GM21360 (cell line): ENCODE results near the gene AKT2.

Experiments used
- ATAC-seq: cut with Tn5 transposase; IDR thresholded peaks from one replicate; pipeline ENCODE4 v1.9.1; 2021; ENCODE audit warnings: mild to moderate bottlenecking, moderate library complexity; ENCODE audit not compliant: unreplicated experiment

The AKT2 gene

DNA sequence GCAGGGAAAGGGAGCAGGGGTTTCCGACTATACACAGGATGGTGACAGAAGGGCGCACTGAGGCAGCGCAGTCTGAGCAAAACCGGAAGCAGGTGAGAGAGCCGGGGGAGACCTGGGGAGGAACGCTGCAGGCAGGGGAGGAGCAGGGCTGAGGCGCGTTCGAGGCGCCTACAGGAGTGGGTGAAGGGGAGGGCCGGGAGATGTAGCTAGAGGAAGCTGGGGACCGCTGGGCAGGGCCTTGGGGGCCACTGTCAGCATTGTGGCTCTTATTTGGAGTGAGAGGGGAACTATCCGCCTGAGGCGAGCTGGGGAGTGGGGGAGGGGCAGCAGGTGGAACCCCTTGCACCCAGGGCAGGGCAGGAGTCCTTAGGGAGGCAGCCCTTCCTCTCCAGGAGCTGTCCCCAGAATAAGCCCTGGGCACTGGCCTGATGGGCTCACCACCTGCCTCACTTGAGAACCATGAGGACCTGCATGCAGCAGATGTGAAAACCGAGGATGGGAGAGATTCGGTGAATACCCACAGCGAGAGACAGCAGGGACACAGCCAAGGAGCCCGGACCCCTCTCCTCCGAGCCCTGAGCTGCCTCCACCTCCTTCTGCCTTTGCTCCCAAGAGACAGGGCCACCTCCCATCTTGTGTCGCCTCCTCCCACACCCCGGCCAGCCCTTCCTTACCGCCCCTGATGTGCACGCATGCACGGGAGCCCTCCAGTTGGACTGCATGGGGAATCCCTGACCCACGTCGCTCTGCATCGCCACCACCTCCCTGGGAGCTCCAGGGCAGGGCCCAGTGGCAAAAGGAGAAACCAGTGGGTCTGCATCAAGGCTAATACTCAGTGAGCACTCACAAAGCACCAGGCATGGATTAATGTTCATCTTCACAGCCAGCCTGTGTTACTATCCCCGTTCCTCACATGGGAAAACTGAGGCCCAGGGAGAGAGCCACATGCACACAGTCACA, 10.3 kb downstream of the AKT2 start:
- no peak for ATAC-seq

DNA sequence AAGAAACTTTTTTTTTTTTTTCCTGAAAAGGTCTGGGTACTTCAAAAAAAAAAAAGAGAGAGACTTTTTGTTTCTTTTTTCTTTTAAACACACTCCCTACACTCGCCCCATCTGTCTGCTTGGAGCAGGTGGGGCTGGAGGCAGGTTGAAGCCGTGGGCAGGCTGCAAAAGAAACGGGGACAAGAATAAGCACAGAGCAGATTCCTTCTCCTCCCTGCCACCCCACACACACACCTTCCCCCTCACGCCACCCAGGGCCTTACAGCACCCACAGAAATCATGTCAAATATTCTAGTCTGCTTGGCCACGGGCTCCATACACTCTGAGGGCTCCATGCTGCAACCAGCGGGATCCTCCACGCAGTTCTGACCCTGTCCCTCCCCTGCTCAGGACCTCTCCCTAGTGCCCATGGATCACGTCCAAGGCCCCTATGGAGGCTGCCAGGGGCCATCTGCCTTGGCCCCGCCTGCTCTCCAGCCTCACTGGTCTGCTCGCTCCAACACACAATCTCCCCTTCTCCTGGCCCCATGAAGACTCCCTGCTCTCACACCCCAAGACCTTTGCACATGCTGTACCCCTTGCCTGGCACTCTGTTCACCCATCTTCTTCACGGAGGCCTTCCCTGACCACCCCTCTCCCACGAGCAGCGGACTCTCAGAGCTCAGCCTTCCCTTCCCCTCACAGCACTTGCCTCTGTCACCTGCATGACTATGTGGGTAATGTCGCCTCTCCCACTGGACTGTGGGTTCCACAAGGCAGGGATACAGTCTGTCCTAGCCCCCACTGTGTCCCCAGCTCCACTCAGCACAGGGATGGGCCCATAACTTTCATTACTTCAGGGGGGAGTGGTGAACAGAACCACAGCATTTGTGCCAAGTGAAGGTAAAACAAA, 11.4 kb downstream of the AKT2 start:
- ATAC-seq = no peak

DNA sequence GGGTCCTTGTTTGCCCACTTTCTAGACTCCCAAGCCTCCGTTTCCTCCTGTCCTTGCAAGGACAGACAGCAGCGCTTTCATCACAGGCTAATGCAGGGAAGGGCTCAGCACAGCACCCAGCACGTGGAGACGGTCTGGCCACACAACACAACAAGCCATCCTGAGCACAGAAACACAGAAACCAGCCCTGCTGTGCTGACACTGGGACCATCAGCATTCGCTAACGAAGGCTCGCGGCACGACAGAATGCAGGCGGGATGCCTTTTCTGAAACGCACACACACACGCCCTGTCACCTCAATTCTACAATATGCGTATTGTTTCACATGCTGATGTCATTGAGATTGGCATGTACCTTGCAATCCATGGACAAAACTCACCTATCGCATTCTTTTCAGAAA, 12.9 kb downstream of the AKT2 start:
- ATAC-seq = no peak

DNA sequence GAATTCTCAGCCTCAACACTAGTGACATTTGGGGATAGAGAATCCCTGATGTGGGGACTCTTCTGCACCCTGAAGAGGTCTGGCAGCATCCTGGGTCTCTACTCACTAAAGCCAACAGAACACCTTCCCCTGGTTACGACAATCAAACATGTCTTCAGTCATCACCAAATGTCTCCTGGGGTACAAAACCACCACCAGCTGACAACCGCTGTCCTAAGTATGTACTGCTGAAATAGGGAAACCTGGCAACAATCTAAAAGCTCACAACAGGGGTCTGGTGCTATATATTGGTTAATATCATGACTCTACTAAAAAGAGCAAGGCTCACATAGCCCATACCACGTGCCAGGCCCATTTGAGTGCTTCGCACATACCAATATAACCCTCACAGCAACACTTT, 13.4 kb downstream of the AKT2 start:
- no peak for ATAC-seq

DNA sequence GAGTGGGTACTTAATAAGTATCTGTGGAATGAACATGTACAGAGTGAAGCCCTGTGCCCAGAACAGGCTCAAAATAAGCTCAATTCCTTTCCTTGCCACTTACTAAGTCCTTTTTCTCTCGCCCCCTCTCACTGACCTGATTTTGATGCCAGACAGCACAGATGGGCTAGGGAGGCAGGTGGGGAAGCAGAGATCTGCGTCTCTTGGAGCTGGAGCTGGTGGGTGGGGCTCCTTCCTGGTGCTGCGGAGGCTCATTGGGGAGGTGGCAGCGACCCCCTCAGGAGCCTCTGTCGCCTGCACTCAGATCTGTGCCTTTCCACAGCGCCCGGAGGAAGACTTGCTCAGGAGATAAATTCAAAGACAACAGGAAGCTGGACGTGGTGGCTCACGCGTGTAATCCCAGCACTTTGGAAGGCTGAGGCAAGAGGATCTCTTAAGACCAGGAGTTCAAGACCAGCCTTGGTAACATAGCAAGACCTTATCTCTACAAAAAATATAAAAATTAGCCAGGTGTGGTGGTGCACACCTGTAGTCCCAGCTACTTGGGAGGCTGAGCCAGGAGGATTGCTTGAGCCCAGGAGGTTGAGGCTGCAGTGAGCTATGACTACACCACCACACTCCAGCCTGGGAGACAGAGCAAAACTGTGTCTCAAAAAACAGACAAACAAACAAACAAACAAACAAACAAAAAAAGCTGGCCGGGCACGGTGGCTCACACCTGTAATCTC, 14.6 kb downstream of the AKT2 start:
- ATAC-seq = no peak

DNA sequence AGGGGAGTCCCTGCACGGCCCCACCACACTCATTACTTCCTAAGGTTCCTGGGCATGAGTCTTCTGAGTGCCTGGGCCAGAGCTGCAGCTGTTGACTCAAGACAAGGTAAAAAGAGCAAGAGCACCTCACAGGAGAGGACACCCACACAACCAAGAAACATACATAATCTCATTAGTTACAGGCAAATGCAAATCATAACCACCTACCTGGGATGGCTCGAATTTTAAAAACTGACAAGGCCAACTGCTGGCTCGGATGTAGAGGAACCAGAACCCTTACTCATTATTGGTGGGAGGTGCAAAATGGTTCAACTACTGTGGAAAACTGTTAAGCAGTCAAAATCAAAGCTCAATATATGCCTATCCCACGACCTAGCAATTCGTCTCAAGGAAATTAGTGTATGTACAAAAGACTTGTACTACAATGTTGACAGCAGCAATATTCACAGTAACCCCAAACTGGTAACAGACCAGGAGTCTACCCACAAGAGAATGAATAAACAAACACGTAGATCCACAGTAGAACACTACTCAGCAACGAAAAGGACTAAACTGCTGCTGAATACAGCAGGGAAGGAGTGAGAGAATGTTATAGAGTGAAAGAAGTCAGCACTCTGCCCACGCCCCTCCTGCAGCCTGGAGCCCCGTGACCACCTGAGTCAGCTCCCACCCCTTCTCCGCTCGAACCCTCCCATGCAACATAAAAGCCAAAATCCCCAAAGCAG, 15.8 kb downstream of the AKT2 start:
- no peak for ATAC-seq

DNA sequence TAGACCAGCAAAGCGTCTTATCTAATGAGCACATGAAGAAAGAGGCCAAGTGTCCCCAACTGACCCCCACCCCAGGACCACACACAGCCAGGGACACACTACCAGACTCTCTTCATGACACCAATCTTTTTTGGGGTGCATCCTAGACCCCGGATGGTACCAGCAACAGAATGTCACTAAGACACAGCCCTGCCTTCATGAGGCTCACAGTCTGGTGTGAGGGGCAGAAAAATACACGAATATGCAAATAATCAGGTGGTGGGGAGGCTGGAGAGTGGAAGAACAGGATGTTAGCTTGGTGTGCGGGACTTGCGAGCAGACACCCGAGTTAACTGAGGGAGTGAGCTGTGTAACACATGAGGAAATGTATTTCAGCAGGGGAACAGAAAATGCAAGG, 17.5 kb downstream of the AKT2 start:
- no peak for ATAC-seq

DNA sequence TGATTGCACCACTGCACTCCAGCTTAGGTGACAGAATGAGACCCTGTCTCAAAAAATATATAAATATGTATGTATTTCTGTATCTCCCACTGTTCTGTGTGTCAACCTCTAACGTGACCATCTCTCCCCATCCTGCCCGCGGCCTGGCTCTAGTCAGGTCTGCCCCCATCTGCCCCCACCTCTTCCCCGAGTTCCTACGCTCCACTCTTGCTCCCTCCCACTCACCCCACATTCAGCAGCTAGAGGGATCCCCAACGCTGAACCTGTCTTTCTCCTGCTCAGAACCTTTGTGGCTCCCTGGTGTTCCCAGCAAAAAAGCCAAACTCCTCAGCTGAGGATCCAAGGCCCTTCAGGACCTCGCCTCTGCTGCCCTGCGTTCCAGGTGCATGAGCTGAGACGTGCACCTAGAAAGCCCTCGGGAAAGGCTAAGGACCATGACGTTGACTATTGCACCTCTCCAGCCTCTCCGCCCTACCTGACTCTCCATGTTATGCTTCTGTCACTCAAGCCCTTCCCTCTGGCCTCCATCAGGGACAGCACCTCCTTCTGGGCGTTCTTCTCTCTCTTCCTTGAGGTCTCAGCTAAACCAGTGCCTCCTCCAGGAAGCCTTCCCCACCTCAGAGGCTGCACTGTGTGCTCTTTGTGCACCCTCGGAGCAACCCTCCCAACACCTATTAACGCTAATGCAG, 18.1 kb downstream of the AKT2 start:
- ATAC-seq = no peak

DNA sequence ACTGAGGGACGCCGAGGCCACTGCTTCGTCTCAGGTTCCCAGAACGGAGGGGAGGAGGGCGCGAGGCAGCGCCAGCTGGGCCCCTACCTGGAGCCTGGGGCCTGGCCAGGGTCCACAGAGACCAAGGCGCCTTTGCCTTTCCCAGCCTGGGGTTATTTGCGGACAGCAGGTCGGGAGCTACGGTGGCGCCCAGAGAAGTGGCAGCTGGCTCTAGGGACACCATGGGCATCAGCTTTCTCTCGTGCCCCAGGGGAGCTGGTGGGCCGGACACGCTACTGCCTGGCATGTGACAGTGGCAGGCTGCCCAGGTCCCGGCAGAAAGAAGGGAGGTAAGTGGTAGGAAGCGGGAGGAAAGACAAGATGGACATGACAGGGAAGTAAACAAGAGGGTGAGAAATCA, 19.0 kb downstream of the AKT2 start:
- no peak for ATAC-seq

DNA sequence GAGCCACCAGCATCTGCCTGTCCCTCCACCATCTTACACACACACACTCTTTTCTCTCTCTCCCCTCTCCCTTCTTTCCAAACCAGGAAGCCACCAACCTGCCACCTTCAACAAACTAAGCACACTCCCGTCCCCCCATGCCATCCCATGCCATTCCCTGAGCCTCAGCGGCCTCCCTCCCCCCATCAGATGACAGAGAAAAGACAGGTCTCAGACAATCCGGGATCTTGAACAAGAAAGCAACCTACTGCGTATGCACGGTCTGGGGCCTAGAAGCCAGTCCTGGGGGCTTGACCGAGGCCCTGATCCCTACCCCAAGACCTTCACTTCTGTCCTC, 19.4 kb downstream of the AKT2 start:
- no peak for ATAC-seq

DNA sequence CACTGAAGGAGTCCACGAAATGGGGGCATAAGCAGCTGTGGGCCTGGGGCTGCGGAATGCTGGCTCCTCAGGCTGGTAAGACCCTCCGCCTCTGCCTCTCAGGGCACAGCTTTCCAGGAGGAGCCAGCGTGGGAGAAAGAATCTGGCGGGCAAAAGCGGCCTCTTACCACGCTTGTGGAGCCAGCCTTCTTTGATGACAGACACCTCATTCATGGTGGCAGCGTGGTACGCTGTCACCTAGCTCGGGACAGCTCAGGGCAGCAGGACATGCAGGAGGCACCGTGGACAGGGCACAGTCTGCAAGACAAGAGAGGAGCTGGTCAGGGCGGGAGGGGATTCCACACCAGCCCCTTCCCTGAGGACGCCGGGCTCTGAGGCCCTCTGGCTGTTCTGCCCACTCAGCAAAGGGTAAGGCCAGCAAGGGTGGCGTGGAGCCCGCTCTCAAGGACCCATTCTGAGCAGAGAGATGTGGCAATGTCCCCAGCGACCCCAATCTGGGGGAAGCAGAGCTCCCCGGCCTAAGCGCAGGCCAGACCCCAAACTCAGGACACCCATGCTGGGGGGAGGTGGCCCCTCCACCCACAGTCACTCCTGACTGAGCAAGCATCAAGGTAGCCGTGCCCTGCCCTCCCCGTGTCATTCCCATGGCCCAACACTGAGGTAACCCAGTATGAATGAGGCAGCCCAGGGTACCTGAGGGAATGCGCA, 19.9 kb downstream of the AKT2 start:
- ATAC-seq = no peak

DNA sequence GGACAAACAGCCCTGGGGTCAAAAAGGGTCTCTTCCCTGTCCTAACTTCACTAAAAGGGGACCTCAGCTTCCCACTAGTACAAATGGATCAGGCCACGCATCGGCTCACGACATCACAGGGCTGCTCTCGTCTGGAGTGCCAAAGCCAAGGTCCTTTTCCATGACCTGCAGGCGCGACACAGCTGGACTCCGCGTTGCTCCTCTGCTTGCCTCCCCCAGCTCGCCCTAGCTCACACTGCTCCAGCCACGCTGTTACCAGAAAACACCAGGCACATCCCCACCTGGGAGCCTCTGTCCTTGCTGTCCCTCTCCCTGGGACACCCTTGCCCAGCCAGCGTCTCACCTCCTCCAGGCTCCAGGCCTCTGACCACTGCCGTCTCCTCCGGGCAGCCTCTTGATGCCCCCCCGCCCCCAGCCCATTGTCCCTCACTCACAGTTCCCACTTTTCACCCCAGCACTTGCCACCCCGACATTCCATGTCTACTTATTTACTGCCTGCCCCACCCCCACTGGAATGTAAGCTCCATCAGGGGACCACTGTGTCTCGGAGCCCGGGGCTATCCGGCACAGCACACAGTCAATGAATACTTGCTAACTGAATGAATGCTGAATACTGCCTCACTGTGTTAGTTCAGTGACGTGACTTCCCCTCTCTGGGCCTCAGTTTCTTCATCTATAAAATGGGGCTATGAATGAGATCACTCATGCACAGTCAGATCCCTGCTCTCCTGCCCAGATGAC, 20.7 kb downstream of the AKT2 start:
- no peak for ATAC-seq

DNA sequence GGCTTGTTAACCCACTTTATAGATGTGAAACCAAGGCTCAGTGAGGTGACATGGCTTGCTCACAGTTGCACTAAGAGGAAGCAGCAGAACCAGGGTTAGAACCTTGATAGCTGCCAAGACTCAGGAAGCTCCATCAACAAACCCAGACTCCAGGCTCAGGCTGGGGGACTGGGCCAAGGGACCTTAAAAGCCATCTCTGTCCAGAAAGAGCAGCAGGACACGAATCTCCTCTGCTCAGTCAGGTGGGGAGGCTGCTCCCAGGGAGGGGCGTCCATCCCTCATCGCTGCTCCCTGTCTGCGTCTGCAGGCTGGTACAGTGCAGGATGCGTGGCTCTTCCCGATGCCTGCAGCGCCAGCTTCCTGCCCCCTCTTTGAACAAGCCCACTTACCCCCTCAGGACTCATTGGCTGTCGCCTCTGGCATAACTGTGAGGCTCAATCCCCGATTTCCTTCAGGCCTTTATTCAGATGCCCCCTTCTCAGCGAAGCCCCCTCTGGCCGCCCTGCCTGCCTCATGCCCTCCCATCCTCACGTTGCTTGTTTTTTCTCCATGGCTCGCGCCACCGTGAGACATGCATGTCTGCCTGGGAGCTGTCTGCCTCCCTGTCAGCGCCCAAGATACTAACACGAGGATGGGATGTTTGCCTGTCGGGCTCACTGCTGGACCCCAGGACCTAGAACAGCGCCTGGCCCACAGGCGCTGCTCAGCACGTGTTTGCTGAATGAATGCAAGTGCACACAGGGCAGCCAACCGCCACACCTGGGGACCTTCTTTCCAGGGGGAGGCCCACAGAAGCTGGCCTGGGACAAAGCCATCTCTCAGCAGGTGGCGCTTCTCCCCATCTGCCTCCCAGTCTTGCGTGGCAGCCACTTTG, 21.5 kb downstream of the AKT2 start:
- no peak for ATAC-seq

DNA sequence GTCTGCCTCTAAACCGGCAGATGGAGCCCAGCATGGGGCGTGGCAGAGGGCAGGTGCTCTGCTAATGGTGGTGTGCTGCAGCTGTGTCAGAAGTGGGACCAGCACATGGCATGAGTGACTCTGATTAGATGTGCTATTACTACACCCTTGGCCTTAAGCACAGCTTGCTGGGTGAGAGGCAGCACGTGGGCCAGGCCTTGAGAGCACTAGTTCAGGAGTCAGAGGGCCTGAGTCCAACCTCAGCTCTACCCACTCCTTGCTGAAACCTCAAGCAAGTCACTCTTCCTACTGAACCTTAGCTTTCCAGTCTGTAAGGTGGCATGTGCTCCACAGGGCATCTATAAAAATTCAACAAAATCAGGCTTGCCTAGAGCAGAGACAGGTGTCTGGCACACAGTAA, 22.7 kb downstream of the AKT2 start:
- ATAC-seq = no peak

DNA sequence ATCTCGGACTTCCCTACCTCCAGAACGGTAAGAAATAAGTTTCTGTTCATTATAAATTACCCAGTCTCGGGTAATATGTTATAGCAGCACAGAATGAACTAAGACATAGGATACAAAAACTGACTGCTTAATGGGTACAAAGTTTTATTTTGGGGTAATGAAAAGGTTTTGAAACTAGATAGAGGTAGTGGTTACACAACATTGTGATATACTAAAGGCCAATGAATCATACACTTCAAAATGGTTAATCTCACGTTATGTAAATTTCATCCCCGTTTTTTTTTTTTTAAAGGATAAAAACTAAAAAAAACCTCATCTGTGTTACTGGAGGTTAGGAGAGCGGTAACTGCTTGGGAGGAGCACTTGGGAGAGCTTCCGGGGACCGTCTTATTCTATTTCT, 23.5 kb downstream of the AKT2 start:
- ATAC-seq = no peak

DNA sequence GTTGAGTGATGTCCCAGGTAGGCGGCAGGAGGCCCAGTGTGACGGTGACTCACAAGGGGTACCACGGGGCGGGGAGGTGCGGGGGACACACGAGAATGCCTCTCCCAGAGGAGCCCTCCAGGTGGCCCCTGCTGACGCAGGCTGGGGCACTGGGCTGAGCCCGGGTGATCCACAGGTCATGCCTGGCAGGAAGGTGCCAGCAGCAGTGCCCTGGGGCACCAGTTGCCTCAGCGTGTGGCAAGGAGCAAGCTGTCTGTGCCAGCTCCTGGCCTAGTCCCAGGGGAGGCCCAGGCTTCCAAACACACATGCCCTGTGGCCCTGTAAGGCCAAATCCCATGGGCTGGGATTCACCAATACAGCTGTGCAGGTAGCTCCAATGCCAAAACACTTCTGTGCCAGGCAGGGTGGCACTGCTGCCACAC, 28.0 kb downstream of the AKT2 start:
- no peak for ATAC-seq

DNA sequence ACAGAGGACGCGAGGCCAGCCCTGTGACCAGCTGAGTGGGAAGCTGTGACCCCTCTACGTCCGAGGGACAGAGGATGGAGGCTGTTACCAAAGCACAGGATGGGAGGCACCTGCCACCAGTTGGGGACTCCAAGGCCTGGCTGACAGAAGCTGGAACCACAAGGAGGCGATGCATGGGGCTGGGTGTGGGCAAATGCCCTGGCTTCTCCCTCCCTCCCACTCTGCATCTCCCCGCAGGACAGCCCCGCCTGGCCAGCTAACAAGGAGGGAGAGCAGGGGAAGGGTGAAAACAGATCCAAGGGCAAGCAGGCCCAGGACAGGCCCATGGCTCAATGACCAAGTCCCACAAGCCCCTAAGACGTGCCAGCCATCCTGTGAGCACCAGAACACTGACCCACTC, 28.6 kb downstream of the AKT2 start:
- no peak for ATAC-seq

DNA sequence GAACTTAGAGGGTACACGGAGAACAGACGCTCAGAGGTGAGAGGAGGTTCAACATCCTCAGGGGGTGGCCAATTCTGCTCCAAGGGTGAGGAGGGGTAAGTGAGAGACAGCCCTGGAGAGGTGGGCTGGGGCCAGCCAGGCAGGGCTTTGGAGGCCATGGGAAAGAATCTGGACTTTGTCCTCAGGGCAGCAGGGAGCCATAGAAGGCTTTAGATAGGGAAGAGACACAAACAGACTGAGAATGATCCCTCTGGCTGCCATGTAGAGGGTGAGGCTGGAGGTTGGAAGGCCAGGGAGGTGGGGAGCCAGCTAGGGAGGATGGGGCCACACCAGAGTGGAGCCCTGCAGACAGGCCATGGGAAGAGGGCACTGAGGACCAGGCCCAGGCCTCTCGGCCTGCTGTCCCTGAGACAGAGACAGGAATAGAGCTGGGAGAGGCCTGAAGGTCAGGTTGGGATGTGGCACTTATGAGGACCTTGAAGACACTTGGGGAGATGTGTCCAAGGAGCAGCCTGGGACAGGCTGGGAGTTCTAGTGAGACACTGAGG, 29.5 kb downstream of the AKT2 start:
- no peak for ATAC-seq
